AG09319 (cell line): ENCODE data around the gene PTPRN.
A peak's percentile ranks its signal among the peaks of the same experiment; 100 is the strongest.

Experiments
- DNase-seq: peaks from one replicate; pipeline ENCODE4 v3.0.0-alpha.2; 2010; ENCODE audit warnings: low read depth; ENCODE audit errors: extremely low read depth
- TF ChIP-seq, protein P1 (sequence below): IDR thresholded peaks from 2 replicates; pipeline ENCODE4 v1.5.1; 2011; ENCODE audit warnings: low read depth, mild to moderate bottlenecking, inconsistent platforms, low read length, moderate library complexity

PTPRN gene

DNA sequence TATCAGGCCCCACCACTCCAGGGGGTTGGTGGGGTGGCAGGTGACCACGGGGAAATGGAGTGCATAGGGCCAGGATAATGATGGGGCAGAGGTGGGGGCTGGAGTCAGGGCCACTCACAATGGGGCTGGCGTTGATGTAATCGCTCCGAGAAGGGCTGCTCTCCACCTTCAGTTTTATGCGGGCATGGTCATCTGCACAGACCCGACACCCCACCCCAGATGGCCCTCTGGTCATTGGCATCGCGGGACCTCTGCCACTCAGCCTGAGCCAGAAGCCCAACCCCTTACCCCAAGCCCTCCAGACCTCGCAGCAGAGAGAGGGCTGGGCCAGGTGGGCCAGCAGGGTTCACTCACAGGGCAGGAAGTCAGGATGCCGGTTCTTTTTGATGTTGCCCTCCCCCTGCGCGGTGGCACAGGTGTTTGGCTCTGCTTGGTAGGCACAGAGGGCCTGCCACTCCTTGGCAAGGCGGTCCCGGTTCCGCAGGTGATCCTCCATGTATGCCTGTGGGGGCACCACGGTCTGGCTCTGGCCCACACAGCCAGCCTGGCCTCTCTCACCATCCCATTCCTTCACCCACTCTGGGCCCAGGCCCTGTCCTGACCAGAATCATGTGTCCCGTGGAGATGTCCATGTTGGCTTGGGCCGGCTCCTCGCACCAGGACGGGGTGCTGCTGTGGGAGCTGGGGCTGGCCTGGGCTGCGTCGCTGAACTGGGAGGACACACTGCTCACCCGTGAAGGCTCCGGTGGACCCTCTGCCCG, 12.4 kb downstream of the PTPRN start:
- TF ChIP-seq, protein P1, sequence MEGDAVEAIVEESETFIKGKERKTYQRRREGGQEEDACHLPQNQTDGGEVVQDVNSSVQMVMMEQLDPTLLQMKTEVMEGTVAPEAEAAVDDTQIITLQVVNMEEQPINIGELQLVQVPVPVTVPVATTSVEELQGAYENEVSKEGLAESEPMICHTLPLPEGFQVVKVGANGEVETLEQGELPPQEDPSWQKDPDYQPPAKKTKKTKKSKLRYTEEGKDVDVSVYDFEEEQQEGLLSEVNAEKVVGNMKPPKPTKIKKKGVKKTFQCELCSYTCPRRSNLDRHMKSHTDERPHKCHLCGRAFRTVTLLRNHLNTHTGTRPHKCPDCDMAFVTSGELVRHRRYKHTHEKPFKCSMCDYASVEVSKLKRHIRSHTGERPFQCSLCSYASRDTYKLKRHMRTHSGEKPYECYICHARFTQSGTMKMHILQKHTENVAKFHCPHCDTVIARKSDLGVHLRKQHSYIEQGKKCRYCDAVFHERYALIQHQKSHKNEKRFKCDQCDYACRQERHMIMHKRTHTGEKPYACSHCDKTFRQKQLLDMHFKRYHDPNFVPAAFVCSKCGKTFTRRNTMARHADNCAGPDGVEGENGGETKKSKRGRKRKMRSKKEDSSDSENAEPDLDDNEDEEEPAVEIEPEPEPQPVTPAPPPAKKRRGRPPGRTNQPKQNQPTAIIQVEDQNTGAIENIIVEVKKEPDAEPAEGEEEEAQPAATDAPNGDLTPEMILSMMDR, result no peak
- DNase-seq, result no peak

DNA sequence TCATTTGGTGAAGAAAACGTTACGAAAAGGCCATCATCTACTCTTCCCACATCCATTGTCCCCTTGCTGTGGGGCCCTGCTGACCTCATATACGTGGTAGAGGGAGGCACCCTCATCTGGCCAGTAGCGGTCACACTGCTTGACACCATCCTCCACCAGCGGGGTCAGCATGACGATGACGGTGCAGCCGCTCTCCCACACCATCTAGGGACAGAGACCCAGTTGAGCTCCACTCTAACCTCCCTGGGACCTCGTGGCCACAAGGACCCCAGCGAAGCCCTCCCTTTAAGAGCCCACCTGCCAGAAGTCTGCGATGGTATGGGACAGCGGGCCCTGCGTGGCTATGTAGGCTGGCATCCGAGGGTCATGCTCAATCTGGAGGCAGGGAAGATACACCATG, 13.1 kb downstream of the PTPRN start:
- TF ChIP-seq, protein P1, result no peak
- no peak for DNase-seq

DNA sequence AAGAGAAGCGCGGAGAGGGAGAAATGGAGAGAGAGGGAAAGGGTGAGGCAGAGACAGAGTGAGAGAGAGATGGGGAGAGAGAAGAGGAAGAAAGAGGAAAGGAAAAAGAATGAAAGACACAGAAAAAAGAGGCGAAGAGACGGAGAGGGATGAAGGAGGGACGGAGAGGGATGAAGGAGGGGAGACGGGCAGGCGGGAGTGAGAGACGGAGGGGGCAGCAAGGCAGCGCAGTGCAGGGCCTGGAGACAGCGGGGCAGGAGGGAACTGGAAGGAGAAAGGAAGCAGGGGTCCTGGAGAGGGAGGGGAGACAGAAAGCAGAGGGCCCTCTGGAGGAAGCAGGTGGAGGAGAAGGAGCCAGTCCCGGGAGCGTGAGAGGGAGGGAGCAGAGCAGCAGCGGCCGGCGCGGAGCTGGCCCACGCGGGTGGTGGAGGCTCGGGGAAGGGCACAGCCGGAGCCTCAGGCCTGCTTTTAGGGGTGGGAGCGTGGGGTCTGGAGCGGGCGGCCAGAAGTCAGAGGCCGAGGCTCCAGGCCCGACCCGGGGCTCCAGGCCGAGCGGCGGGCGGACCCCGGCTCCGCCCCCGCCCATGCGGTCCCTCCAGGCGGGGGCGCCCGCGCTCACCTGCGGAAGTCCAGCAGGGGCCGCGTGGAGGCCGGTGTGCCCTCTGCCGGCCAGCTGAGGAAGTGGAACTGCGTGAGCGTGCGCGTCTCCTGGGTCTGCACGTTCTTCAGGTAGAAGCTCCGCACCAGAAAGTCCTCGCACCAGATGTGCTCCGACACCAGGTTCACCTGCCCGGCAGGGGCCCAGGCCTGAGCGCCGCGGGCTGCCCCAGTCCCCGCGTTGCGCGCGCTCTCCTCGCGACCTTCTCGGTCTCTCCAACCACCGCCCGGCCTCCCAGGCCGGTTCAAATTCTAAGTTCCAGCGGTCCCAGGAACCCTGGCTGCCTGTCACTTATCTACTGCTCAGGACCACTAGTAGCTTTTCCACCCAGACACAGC, 14.5 kb downstream of the PTPRN start:
- DNase-seq, result peak; percentile 41
- TF ChIP-seq, protein P1, result peak; percentile 75

DNA sequence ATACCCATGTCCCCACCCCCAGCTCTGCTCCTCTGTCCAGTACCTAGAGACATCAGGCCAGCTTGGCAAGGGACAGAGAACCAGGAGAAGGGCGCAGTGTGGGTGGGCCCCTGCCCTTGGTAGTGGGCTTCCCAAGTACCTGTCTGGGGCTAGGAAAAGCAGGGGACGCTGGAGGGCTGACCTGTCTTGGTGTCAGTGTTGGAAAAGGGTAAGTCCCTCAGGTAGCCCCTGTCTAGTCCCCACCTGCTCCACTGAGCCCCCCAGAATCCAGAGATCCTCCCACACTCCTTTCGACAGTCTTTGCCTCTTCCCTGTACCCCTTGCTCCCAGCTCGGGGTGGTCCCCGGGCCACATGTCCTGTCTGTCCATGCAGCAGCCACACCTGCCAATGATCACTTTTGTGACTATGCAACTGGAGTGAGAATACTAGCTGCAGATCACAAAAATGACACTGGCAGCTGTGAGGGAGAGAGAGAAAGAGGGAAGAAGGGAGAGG, 15.4 kb downstream of the PTPRN start:
- TF ChIP-seq, protein P1, result no peak

DNA sequence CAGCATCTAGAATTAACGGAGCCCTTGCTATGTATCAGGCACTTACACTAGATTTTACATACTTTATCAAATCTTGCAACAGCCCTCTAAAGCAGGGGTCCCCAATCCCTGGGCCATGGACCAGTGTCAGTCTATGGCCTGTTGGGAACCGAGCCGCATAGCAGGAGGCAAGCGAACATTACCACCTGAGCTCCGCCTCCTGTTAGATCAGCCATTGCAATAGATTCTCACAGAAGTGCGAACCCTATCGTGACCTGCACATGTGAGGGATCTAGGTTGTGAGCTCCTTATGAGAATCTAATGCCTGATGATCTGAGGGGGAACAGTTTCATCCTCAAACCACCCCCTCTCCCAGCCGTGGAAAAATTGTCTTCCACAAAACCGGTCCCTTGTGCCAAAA, 16.6 kb downstream of the PTPRN start:
- no peak for DNase-seq
- TF ChIP-seq, protein P1, result no peak

More for the DNA sequence above, 15.4 kb downstream of the PTPRN start:
- DNase-seq, result no peak

DNA sequence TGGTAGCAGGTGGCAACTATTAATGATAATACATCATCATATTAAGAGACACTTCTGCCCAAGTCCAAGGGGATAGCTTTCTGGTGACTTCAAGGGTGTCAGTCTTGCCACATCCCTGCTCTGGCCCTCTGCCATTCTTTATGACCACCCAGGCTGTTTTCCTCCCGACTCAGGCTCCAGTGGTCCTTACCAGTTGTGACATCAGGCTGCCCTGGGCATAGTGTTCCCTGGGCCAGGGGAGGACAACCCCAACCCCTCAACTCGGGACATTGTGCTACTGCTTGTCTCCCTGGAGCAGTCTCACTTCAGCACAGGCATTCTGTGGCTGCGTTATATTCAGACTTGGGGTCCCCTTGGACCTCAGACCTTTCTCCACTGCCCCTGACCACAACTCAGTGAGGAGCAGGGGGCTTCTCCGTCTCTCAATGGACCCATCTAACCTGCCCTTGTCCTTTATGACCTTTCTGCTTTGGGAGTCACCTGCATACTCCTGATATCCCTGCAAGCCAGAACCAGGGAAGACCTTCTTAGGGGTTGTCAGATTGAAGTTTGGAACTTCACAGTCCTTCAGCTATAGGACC, 17.2 kb downstream of the PTPRN start:
- TF ChIP-seq, protein P1, result no peak
- no peak for DNase-seq
